Common myeloid progenitor, CD34-positive (primary cell): Measurements from ENCODE around the gene RGMA.
A peak's percentile ranks its signal among the peaks of the same experiment; 100 is the strongest.

ENCODE experiments used
- CTCF ChIA-PET: fragments of 350-600 bp; sonication (Branson Sonifier 250); formaldehyde crosslinking; loops from one replicate; lab custom pipeline; 2021; ENCODE audit warnings: antibody characterized with exemption; lab: Charles Lee
- POLR2A ChIA-PET: fragments of 350-600 bp; sonication (Branson Sonifier 250); formaldehyde crosslinking; loops from one replicate; lab custom pipeline; 2021; ENCODE audit warnings: antibody characterized with exemption; lab: Charles Lee
- DNase-seq, 3 donors: peaks; one replicate each; pipeline versions ENCODE4 v3.0.0 to v3.0.0-alpha.2; 2013
- H3K27ac ChIP-seq, 2 experiments: 1 replicate in 1 of 2; 2 replicates in 1 of 2; pipeline ENCODE4 v1.7.0; 2013; ENCODE audit warnings: inconsistent platforms in 2 of 2, low read length in 2 of 2, mild to moderate bottlenecking in 2 of 2, low read depth in 1 of 2, moderate library complexity in 1 of 2; ENCODE audit not compliant: severe bottlenecking in 2 of 2, insufficient read depth in 1 of 2, poor library complexity in 1 of 2
- H3K27me3 ChIP-seq, 5 experiments: replicated peaks in 2 of 5; 1 replicate in 3 of 5; 2 replicates in 2 of 5; pipeline versions ENCODE4 v1.6.1 to v1.7.0; 2013; ENCODE audit warnings: low read length in 4 of 5, mild to moderate bottlenecking in 2 of 5, moderate library complexity in 2 of 5, inconsistent platforms in 1 of 5; ENCODE audit not compliant: insufficient read depth in 5 of 5, control insufficient read depth in 4 of 5
- H3K36me3 ChIP-seq, 4 experiments: 1 replicate in 2 of 4; 2 replicates in 2 of 4; pipeline versions ENCODE4 v1.6.1 to v1.7.0; 2013; ENCODE audit warnings: low read length in 3 of 4, control low read depth in 1 of 4, mild to moderate bottlenecking in 1 of 4; ENCODE audit not compliant: control insufficient read depth in 4 of 4, insufficient read depth in 4 of 4
- H3K4me1 ChIP-seq, 4 experiments: 1 replicate in 3 of 4; 2 replicates in 1 of 4; pipeline versions ENCODE4 v1.6.1 to v1.7.1; 2013; ENCODE audit warnings: low read length in 3 of 4, mild to moderate bottlenecking in 3 of 4, control low read depth in 1 of 4, inconsistent platforms in 1 of 4, moderate library complexity in 1 of 4; ENCODE audit not compliant: control insufficient read depth in 4 of 4, insufficient read depth in 4 of 4; ENCODE audit errors: control extremely low read depth in 1 of 4
- H3K4me3 ChIP-seq, 7 experiments: 1 replicate in 4 of 7; 2 replicates in 3 of 7; pipeline versions ENCODE4 v1.5.1 to v1.7.0; 2013; ENCODE audit warnings: mild to moderate bottlenecking in 7 of 7, low read length in 6 of 7, moderate library complexity in 6 of 7, inconsistent platforms in 2 of 7, low read depth in 2 of 7, control low read depth in 1 of 7; ENCODE audit not compliant: insufficient read depth in 4 of 7, control insufficient read depth in 1 of 7; ENCODE audit errors: extremely low read depth in 1 of 7
- H3K9me3 ChIP-seq, 5 experiments: 1 replicate in 4 of 5; 2 replicates in 1 of 5; pipeline versions ENCODE4 v1.6.1 to v1.7.1; 2013; ENCODE audit warnings: low read length in 4 of 5, mild to moderate bottlenecking in 2 of 5, inconsistent platforms in 1 of 5, low read depth in 1 of 5, moderate library complexity in 1 of 5; ENCODE audit not compliant: control insufficient read depth in 4 of 5, insufficient read depth in 2 of 5; ENCODE audit errors: control extremely low read depth in 1 of 5
- WGBS: methylation state at CpG from one replicate; pipeline ENCODE4 v1.1.5; 2013; ENCODE audit not compliant: insufficient coverage; 5-methylcytosine and 5-hydroxymethylcytosine counted together

The RGMA gene

GRCh38 chr15:93005133-93005532 is 83.9 kb downstream of the RGMA start:
- no peak for DNase-seq
- Histone ChIP-seq H3K36me3 (peaks cover 35 to 96% (median 65%) of the 10 kb centered on the region in 4 experiments), H3K27me3 (no peaks in the 10 kb centered on the region), H3K4me3 (no peak overlapping the region), H3K27ac (no peak overlapping the region), H3K9me3 (no peaks in the 10 kb centered on the region), H3K4me1 (no peaks in the 10 kb centered on the region)
- POLR2A ChIA-PET, result no interaction called here
- WGBS, result 100% methylated on average over 4 of the region's 4 CpGs
- CTCF ChIA-PET, result no interaction called here

DNA sequence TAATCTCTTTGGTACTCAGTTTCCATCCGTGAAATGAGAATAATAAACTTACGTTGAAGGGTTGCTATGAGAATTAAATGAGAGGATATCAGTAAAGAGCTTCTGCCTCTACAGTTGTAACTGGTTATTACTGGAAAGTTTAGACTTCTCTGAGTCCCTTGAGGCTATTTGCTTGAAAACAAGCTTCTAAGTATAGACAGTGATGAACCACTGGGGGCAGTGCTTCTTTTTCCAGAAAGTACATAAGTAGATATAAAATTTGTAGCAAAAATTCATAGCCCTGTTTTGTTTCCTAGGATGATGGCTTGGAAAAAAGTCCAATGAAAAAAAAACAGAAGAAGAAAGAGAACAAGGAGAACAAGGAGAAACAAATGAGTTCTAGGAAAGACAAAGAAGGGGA is 87.1 kb downstream of the RGMA start:
- H3K36me3 ChIP-seq, result peaks cover 34 to 96% (median 64%) of the 10 kb centered on the region in 4 experiments
- H3K27ac ChIP-seq, result no peak overlapping the region
- CTCF ChIA-PET, result interaction anchor here (0.8 to 1.6 kb wide), 4 partner anchors 12 to 27 kb away, joined by 3 to 5 read pairs (median 4); no protein-coding TSS in a partner anchor
- POLR2A ChIA-PET, result interaction anchor here (1.2 kb wide), 1 partner anchor 11 kb away, joined by 3 read pairs; no protein-coding TSS in a partner anchor
- peak in 2 of 3 donors; percentile 41 to 47 for DNase-seq
- no peaks in the 10 kb centered on the region for H3K4me1 ChIP-seq
- 96% methylated on average over 2 of the region's 2 CpGs for WGBS
- no peak overlapping the region for H3K4me3 ChIP-seq
- no peaks in the 10 kb centered on the region for H3K27me3 ChIP-seq
- H3K9me3 ChIP-seq, result no peaks in the 10 kb centered on the region

DNA sequence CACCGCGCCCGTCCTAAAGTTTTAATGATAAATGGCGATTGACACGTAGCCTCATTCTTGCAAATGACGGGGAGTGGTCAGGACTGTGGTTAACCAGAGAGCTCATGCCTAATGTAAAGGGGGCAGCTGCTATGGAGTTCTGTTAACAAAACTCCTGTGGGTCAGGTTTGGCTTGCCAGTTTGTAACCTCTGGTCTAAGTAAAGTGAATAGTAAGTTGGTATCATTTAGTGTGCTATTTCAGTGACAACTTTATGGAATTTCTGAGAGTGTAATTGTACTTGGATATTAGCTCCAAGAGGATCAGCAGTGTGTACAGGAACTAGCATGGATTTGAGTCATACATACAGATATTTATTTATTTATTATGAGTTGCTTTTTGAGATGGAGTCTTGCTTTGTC is 87.9 kb downstream of the RGMA start:
- no peak for DNase-seq
- ChIA-PET POLR2A (interaction anchor here (1.2 kb wide), 1 partner anchor 11 kb away, joined by 3 read pairs; no protein-coding TSS in a partner anchor), CTCF (interaction anchor here (0.8 to 1.6 kb wide), 4 partner anchors 11 to 26 kb away, joined by 3 to 5 read pairs (median 4); no protein-coding TSS in a partner anchor)
- H3K27me3 ChIP-seq, result no peaks in the 10 kb centered on the region
- no peak overlapping the region for H3K4me3 ChIP-seq
- no peaks in the 10 kb centered on the region for H3K4me1 ChIP-seq
- peaks cover 34 to 96% (median 65%) of the 10 kb centered on the region in 4 experiments for H3K36me3 ChIP-seq
- H3K9me3 ChIP-seq, result no peaks in the 10 kb centered on the region
- 99% methylated on average over 6 of the region's 6 CpGs for WGBS
- H3K27ac ChIP-seq, result no peak overlapping the region

GRCh38 chr15:92997821-92998220 is 91.2 kb downstream of the RGMA start:
- 96% methylated on average over 5 of the region's 6 CpGs for WGBS
- Histone ChIP-seq H3K4me1 (no peaks in the 10 kb centered on the region), H3K27me3 (no peaks in the 10 kb centered on the region), H3K36me3 (peaks cover 33 to 95% (median 64%) of the 10 kb centered on the region in 4 experiments), H3K4me3 (no peak overlapping the region), H3K9me3 (no peaks in the 10 kb centered on the region), H3K27ac (no peak overlapping the region)
- ChIA-PET CTCF (interaction anchor here (1.3 kb wide), 1 partner anchor 30 kb away, joined by 5 read pairs; no protein-coding TSS in a partner anchor), POLR2A (no interaction called here)
- DNase-seq, result no peak

DNA sequence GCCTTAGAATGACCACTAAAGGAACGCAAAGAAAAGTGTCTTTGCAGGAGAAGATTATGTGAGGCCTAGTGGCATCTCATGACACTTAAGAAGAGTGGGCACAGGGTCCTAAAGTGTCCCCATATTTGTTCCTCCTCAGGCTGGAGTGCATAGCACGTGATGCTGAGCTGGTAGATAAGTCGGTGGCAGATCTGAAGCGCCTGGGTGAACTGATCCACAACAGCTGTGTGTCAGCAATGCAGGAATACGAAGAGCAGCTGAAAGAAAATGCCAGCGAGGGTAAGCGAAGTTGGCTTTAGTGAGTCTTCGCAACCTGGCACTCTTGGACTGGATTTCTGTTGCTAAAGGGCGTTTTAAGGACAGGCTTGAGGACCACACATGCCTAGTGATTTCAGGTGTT is 96.3 kb downstream of the RGMA start:
- Histone ChIP-seq H3K27ac (no peak overlapping the region), H3K27me3 (no peaks in the 10 kb centered on the region), H3K36me3 (peaks cover 38 to 94% (median 68%) of the 10 kb centered on the region in 4 experiments), H3K4me1 (no peaks in the 10 kb centered on the region), H3K9me3 (no peaks in the 10 kb centered on the region), H3K4me3 (no peak overlapping the region)
- 99% methylated on average over 8 of the region's 9 CpGs for WGBS
- ChIA-PET CTCF (interaction anchor here (0.7 to 1.3 kb wide), 5 partner anchors 10 to 1142 kb away, joined by 3 read pairs; no protein-coding TSS in a partner anchor), POLR2A (interaction anchor here (1.1 kb wide), 1 partner anchor 24 kb away, joined by 4 read pairs; no protein-coding TSS in a partner anchor)
- no peak for DNase-seq

- POLR2A ChIA-PET, result no interaction called here
- Histone ChIP-seq H3K27ac (no peak overlapping the region), H3K9me3 (no peaks in the 10 kb centered on the region), H3K27me3 (no peaks in the 10 kb centered on the region), H3K4me1 (no peaks in the 10 kb centered on the region), H3K36me3 (peaks cover 36 to 91% (median 65%) of the 10 kb centered on the region in 4 experiments), H3K4me3 (no peak overlapping the region)
- CTCF ChIA-PET, result interaction anchor here (0.6 to 2.0 kb wide), 3 partner anchors 10 to 56 kb away, joined by 3 to 6 read pairs (median 6); no protein-coding TSS in a partner anchor
- WGBS, result 100% methylated on average over 2 of the region's 2 CpGs
- DNase-seq, result no peak
These were observed 99.0 kb downstream of the RGMA start for GRCh38 chr15:92990031-92990430.

GRCh38 chr15:92989470-92989869 is 99.5 kb downstream of the RGMA start:
- POLR2A ChIA-PET, result no interaction called here
- CTCF ChIA-PET, result interaction anchor here (0.6 to 2.0 kb wide), 3 partner anchors 9 to 56 kb away, joined by 3 to 6 read pairs (median 6); no protein-coding TSS in a partner anchor

More at GRCh38 chr15:92989470-92989869, 99.5 kb downstream of the RGMA start:
- 86% methylated on average over 2 of the region's 2 CpGs for WGBS
- Histone ChIP-seq H3K27me3 (no peaks in the 10 kb centered on the region), H3K4me1 (no peaks in the 10 kb centered on the region), H3K27ac (no peak overlapping the region), H3K4me3 (no peak overlapping the region), H3K9me3 (no peaks in the 10 kb centered on the region), H3K36me3 (peaks cover 37 to 92% (median 64%) of the 10 kb centered on the region in 4 experiments)
- no peak for DNase-seq
